Measurements from ENCODE around the gene MGAT4C. TPM values are rescaled to one million over a fixed set of nuclear protein-coding genes. Genes with fewer than 3 reads are reported as not detected.

The MGAT4C gene
- total RNA-seq, 6 donors from 2014 or later, result under 0.01 to 0.43 (median 0.20) TPM; not detected in 1

- no peaks in the 10 kb centered on the region for H3K36me3 ChIP-seq
- no peak for TF ChIP-seq POLR2AphosphoS5 (IDR thresholded peaks at IDR 0.05)
- TF ChIP-seq EP300 (IDR thresholded peaks at IDR 0.05), result no peak
- TF ChIP-seq, protein P1, sequence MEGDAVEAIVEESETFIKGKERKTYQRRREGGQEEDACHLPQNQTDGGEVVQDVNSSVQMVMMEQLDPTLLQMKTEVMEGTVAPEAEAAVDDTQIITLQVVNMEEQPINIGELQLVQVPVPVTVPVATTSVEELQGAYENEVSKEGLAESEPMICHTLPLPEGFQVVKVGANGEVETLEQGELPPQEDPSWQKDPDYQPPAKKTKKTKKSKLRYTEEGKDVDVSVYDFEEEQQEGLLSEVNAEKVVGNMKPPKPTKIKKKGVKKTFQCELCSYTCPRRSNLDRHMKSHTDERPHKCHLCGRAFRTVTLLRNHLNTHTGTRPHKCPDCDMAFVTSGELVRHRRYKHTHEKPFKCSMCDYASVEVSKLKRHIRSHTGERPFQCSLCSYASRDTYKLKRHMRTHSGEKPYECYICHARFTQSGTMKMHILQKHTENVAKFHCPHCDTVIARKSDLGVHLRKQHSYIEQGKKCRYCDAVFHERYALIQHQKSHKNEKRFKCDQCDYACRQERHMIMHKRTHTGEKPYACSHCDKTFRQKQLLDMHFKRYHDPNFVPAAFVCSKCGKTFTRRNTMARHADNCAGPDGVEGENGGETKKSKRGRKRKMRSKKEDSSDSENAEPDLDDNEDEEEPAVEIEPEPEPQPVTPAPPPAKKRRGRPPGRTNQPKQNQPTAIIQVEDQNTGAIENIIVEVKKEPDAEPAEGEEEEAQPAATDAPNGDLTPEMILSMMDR (IDR thresholded peaks at IDR 0.05), result no peak
- TF ChIP-seq POLR2A (IDR thresholded peaks at IDR 0.05), result no peak
- ATAC-seq (ENCODE audit: low FRiP score in 2 of 2) (no peak), DNase-seq (no peak)
- H3K27ac ChIP-seq, result no peak overlapping the region
- no peaks in the 10 kb centered on the region for H3K4me1 ChIP-seq
- no peaks in the 10 kb centered on the region for H3K9me3 ChIP-seq
- WGBS, 2 donors, result 79 to 83% methylated on average over 5 of the region's 5 CpGs
- H3K4me3 ChIP-seq, result no peak overlapping the region
- no peaks in the 10 kb centered on the region for H3K27me3 ChIP-seq
Observed at GRCh38 chr12:85983601-85984000, 272.6 kb downstream of the MGAT4C start.

DNA sequence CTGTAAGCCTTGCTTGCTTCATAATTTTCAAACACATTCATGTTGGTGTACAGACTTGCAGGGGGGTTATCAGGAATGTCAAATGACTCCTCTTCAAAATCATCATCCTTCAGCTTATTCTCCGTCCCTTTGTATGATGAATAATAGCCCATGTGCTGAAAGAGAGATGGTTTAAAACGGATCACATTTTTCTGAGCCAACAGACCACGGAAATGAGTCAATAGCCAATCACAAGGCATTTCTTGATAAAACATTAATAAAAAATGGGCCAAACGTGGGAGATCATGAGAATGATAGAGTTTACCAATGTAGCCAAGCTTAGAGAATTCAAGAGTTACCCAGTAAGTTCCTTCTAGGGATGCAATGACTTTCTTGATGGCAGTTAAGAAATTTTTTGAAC is 276.6 kb downstream of the MGAT4C start:
- Histone ChIP-seq H3K27me3 (no peaks in the 10 kb centered on the region), H3K36me3 (no peaks in the 10 kb centered on the region), H3K27ac (no peak overlapping the region), H3K4me1 (no peaks in the 10 kb centered on the region), H3K4me3 (no peak overlapping the region), H3K9me3 (no peaks in the 10 kb centered on the region)
- 66 to 68% methylated on average over 4 of the region's 4 CpGs for WGBS, 2 donors
- DNase-seq (no peak), ATAC-seq (ENCODE audit: low FRiP score in 2 of 2) (no peak)
- TF ChIP-seq POLR2AphosphoS5 (IDR thresholded peaks at IDR 0.05) (no peak), POLR2A (IDR thresholded peaks at IDR 0.05) (no peak), EP300 (IDR thresholded peaks at IDR 0.05) (no peak)
- TF ChIP-seq, protein P1 (IDR thresholded peaks at IDR 0.05), result no peak

GRCh38 chr12:85975716-85976115 is 280.5 kb downstream of the MGAT4C start:
- Histone ChIP-seq H3K27ac (no peak overlapping the region), H3K36me3 (no peaks in the 10 kb centered on the region), H3K4me3 (no peak overlapping the region), H3K27me3 (no peaks in the 10 kb centered on the region), H3K4me1 (no peaks in the 10 kb centered on the region), H3K9me3 (no peaks in the 10 kb centered on the region)
- ATAC-seq (ENCODE audit: low FRiP score in 2 of 2) (no peak), DNase-seq (no peak)
- 52 to 81% methylated on average over 1 of the region's 1 CpG for WGBS, 2 donors
- TF ChIP-seq EP300 (IDR thresholded peaks at IDR 0.05), result no peak

DNA sequence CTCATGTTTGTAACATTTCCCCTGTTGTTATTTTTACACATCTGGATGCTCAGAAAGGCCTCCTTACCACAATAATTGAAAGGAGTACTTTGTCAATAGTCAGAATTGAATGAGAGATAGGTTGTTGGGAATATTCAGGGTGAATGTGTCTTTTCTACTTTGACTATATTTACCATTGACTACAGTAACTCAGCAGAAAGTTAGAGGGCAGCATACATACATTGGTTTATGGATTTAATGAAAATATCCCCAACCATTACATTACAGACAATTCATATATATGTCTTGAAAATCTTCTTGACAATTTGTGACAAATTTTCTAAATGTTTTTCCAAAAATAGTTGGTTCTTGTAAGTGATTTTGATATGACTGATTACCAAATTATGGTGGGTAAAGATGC is 284.4 kb downstream of the MGAT4C start:
- Histone ChIP-seq H3K36me3 (no peaks in the 10 kb centered on the region), H3K27me3 (no peaks in the 10 kb centered on the region), H3K9me3 (no peaks in the 10 kb centered on the region), H3K27ac (no peak overlapping the region), H3K4me3 (no peak overlapping the region), H3K4me1 (no peaks in the 10 kb centered on the region)
- ATAC-seq (ENCODE audit: low FRiP score in 2 of 2), result no peak
- DNase-seq, result no peak
- TF ChIP-seq POLR2A (IDR thresholded peaks at IDR 0.05) (no peak), POLR2AphosphoS5 (IDR thresholded peaks at IDR 0.05) (no peak), EP300 (IDR thresholded peaks at IDR 0.05) (no peak)
- TF ChIP-seq, protein P1 (IDR thresholded peaks at IDR 0.05), result no peak

DNA sequence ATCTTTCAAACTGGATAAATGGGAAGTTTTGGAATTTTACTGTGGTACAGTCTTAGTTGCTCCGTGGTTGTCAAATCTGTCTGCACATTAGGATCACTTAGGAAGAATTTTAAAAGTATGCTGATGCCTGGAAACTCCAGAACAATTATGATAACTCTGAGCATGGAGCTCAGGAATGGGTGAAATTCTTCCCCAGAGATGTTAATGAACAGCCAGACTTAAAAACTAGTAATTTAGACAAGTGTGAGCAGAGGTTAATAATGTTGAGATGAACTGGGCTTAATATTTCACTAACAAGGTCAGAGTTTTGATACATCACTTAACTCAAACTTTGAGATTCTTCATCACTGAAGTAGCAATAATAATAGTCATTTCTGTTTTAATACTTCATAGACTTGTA is 287.6 kb downstream of the MGAT4C start:
- H3K27ac ChIP-seq, result no peak overlapping the region
- TF ChIP-seq EP300 (IDR thresholded peaks at IDR 0.05), result no peak
- TF ChIP-seq, protein P1 (IDR thresholded peaks at IDR 0.05), result no peak
- no peak for TF ChIP-seq POLR2AphosphoS5 (IDR thresholded peaks at IDR 0.05)
- TF ChIP-seq POLR2A (IDR thresholded peaks at IDR 0.05), result no peak
- no peak for ATAC-seq (ENCODE audit: low FRiP score in 2 of 2)
- no peaks in the 10 kb centered on the region for H3K27me3 ChIP-seq
- no peaks in the 10 kb centered on the region for H3K4me1 ChIP-seq
- WGBS, 2 donors, result 53 to 80% methylated on average over 1 of the region's 1 CpG
- H3K9me3 ChIP-seq, result no peaks in the 10 kb centered on the region
- DNase-seq, result no peak
- no peaks in the 10 kb centered on the region for H3K36me3 ChIP-seq
- H3K4me3 ChIP-seq, result no peak overlapping the region

Data from upper lobe of left lung (tissue), 6 donors.